ENCODE measurements around the gene ZSWIM5. TPM values are rescaled to one million over a fixed set of nuclear protein-coding genes. Genes with fewer than 3 reads are reported as not detected.
"Not testable (repeated sequence)": the region's sequence is repeated elsewhere in the genome, so short reads cannot be mapped to it uniquely, and the experiment has no call there.

ZSWIM5 gene
- total RNA-seq, 6 experiments from 2014 or later, result 0.03 to 0.05 TPM; not detected in 4

DNA sequence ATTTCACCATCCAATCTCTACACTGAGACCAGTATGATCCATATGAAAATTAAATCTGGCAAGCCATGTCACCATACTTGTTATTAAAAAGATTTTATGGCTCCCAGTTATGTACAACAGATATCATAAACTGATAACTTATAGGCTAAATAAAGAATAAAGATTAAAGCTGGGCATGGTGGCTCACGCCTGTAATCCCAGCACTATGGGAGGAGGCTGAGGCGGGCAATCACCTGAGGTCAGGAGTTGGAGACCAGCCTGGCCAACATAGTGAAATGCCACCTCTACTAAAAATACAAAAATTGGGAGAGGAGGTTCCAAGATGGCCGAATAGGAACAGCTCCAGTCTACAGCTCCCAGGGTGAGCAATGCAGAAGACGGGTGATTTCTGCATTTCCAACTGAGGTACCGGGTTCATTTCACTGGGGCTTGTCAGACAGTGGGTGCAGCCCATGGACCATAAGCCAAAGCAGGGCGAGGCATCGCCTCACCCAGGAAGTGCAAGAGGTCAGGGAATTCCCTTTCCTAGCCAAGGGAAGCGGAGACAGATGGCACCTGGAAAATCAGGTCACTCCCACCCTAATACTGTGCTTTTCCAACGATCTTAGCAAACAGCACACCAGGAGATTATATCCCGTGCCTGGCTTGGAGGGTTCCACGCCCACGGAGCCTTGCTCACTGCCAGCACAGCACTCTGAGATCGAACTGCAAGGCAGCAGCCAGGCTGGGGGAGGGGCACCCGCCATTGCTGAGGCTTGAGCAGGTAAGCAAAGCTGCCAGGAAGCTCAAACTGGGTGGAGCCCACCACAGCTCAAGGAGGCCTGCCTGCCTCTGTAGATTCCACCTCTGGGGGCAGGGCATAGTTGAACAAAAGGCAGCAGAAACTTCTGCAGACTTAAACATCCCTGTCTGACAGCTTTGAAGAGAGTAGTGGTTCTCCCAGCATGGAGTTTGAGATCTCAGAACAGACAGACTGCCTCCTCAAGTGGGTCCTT lies 44.1 kb downstream of the ZSWIM5 start:
- not testable (repeated sequence) for H3K4me3 Mint-ChIP-seq; DNase-seq; H3K27ac Mint-ChIP-seq; H3K4me1 Mint-ChIP-seq (ENCODE audit: low read depth); H3K36me3 Mint-ChIP-seq (ENCODE audit: low read depth); H3K27me3 Mint-ChIP-seq (ENCODE audit: insufficient read depth)
- peaks cover 13% of the 10 kb centered on the region for H3K9me3 Mint-ChIP-seq

DNA sequence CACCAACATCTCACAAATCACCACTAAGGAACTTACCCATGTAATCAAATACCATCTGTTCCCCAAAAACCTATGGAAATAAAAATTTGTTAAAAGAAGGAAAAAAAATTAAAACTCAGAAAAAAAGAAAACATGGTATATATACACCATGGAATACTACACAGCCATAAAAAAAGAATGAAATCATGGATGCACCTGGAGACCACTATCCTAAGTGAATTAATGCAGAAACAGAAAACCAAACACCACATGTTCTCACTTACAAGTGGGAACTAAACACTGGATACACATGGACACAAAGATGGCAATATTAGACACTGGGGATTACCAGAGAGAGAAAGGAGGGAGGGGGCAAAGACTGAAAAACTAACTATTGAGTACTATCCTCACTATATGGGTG lies 50.4 kb downstream of the ZSWIM5 start:
- Mint-ChIP-seq H3K27me3 (ENCODE audit: insufficient read depth) (peaks cover 6% of the 10 kb centered on the region; the same call in 1 of the 2 replicates), H3K36me3 (ENCODE audit: low read depth) (no peaks in the 10 kb centered on the region)
- DNase-seq, result no peak

GRCh38 chr1:45155423-45155822 lies 51.0 kb downstream of the ZSWIM5 start:
- Mint-ChIP-seq H3K36me3 (ENCODE audit: low read depth) (no peaks in the 10 kb centered on the region), H3K27me3 (ENCODE audit: insufficient read depth) (peaks cover 6% of the 10 kb centered on the region; the same call in 1 of the 2 replicates), H3K4me1 (ENCODE audit: low read depth) (no peaks in the 10 kb centered on the region), H3K9me3 (no peaks in the 10 kb centered on the region), H3K27ac (no peak overlapping the region), H3K4me3 (no peak overlapping the region)
- no peak for DNase-seq
- TF ChIP-seq, protein P1, sequence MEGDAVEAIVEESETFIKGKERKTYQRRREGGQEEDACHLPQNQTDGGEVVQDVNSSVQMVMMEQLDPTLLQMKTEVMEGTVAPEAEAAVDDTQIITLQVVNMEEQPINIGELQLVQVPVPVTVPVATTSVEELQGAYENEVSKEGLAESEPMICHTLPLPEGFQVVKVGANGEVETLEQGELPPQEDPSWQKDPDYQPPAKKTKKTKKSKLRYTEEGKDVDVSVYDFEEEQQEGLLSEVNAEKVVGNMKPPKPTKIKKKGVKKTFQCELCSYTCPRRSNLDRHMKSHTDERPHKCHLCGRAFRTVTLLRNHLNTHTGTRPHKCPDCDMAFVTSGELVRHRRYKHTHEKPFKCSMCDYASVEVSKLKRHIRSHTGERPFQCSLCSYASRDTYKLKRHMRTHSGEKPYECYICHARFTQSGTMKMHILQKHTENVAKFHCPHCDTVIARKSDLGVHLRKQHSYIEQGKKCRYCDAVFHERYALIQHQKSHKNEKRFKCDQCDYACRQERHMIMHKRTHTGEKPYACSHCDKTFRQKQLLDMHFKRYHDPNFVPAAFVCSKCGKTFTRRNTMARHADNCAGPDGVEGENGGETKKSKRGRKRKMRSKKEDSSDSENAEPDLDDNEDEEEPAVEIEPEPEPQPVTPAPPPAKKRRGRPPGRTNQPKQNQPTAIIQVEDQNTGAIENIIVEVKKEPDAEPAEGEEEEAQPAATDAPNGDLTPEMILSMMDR (IDR thresholded peaks at IDR 0.05), result no peak

More for the DNA sequence above, 50.4 kb downstream of the ZSWIM5 start:
- no peak overlapping the region for H3K4me3 Mint-ChIP-seq
- no peaks in the 10 kb centered on the region for H3K4me1 Mint-ChIP-seq (ENCODE audit: low read depth)
- TF ChIP-seq, protein P1 (IDR thresholded peaks at IDR 0.05), result no peak
- no peak overlapping the region for H3K27ac Mint-ChIP-seq
- H3K9me3 Mint-ChIP-seq, result no peaks in the 10 kb centered on the region

- no peaks in the 10 kb centered on the region for H3K4me1 Mint-ChIP-seq (ENCODE audit: low read depth)
- no peak for DNase-seq
- H3K4me3 Mint-ChIP-seq, result no peak overlapping the region
- H3K9me3 Mint-ChIP-seq, result no peaks in the 10 kb centered on the region
- H3K36me3 Mint-ChIP-seq (ENCODE audit: low read depth), result no peaks in the 10 kb centered on the region
- no peak overlapping the region for H3K27ac Mint-ChIP-seq
- TF ChIP-seq, protein P1 (IDR thresholded peaks at IDR 0.05), result no peak
- peaks cover 5% of the 10 kb centered on the region; the same call in 1 of the 2 replicates for H3K27me3 Mint-ChIP-seq (ENCODE audit: insufficient read depth)
Observed at GRCh38 chr1:45152126-45152525, 54.3 kb downstream of the ZSWIM5 start.

DNA sequence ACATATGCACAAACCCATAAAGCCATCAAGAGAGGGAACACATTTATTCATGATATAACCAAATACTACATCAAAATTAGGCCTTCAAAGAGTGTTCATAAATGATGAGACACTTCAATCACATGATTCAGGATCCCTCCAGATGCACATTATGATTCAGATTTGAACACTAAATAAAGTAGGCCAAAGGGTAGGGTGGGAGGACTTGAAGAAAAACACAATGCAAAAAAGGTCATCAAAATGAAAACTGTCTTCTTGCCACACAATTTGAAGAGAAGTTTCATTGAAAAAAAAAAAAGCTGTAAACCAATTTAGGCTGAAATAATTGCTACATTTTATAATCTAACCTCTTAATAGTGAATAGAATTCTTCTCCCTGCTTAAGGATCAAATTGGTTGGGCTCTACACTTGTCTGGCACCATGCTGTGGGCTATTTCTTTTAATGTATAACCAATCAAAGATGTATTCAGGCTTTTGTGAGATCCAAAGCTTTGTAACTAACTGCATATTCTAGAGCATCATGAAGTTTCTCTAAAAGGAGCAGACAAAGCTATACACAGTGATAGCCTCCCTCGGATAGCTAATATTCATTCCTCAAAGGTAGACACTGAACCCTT lies 58.1 kb downstream of the ZSWIM5 start:
- Mint-ChIP-seq H3K9me3 (no peaks in the 10 kb centered on the region), H3K4me1 (ENCODE audit: low read depth) (no peaks in the 10 kb centered on the region), H3K27ac (no peak overlapping the region), H3K4me3 (no peak overlapping the region), H3K36me3 (ENCODE audit: low read depth) (no peaks in the 10 kb centered on the region), H3K27me3 (ENCODE audit: insufficient read depth) (no peaks in the 10 kb centered on the region; the same call in 1 of the 2 replicates)
- no peak for DNase-seq
- TF ChIP-seq, protein P1 (IDR thresholded peaks at IDR 0.05), result no peak

GRCh38 chr1:45146833-45147232 lies 59.6 kb downstream of the ZSWIM5 start:
- DNase-seq, result no peak
- no peaks in the 10 kb centered on the region for H3K4me1 Mint-ChIP-seq (ENCODE audit: low read depth)
- no peaks in the 10 kb centered on the region for H3K9me3 Mint-ChIP-seq
- TF ChIP-seq, protein P1 (IDR thresholded peaks at IDR 0.05), result no peak
- no peaks in the 10 kb centered on the region for H3K36me3 Mint-ChIP-seq (ENCODE audit: low read depth)
- H3K27ac Mint-ChIP-seq, result no peak overlapping the region
- H3K4me3 Mint-ChIP-seq, result no peak overlapping the region
- H3K27me3 Mint-ChIP-seq (ENCODE audit: insufficient read depth), result no peaks in the 10 kb centered on the region; the same call in 1 of the 2 replicates

All from HFFc6 (cell line).